ENCODE data around the gene ADAR.

ADAR gene

DNA sequence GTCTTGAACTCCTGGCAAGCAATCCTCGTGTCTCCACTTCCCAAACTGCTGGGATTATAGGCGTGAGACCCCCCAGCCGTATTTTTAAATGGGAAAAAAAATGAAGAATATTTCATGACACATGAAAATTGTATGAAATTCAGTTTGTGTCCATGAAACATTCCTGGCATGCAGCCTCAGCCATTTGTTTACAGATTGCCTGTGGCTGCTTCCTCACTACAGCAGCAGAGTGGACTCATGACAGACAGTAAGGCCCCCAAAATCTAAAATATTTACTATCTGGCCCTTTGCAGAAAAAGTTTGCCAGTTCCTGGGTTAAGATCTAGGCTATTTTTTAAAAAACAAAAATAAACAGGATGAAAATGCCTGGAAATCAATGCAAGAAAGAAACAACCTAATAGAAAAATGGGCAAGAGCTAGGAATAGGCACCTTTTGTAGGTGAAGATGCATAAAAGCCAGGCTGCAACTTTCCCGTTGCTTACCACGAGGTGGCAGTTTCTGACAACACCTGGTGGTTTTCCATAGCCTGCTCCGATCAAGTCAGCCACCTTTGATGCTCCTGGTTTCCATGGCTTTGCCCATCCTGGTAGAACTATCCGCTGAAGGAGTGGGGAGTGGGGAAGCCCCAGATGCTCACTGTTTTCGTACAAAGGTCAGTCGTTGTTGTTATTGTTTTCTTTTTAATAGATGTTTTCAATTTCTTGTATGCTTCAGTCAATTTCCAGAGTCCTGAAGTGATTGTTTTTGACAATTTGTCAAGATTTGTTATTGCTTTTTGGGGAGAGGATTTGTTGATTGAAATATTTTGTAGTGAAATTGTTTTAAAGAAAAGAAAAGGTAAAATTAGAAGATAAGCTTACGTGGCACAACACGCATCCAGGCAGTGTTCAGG, 73.8 kb downstream of the ADAR start:
- DNase-seq (ENCODE audit: low read depth in 1 of 2, low spot score in 1 of 2): no peak
